H54 (cell line): ENCODE measurements around the gene P2RY14.
A peak's percentile ranks its signal among the peaks of the same experiment; 100 is the strongest.
"Not testable (repeated sequence)": the region's sequence is repeated elsewhere in the genome, so short reads cannot be mapped to it uniquely, and the experiment has no call there.

Source experiments
- DNase-seq: peaks from one replicate; pipeline ENCODE4 v3.0.0; 2011; ENCODE audit warnings: low spot score, mixed read lengths; ENCODE audit not compliant: insufficient read length
- FAIRE-seq: peaks from 3 replicates; lab custom pipeline; 2011; peaks lifted over from hg19 to GRCh38; lab: Jason Lieb, UNC
- POLR2A ChIP-seq: IDR thresholded peaks from 2 replicates; pipeline ENCODE4 v1.6.1; 2011; ENCODE audit warnings: low read depth, mild to moderate bottlenecking, low read length

P2RY14 gene

GRCh38 chr3:151262871-151263525 is 15.3 kb downstream of the P2RY14 start:
- FAIRE-seq (no peak), DNase-seq (no peak)
- TF ChIP-seq POLR2A = no peak

- DNase-seq = no peak
- no peak for TF ChIP-seq POLR2A
- FAIRE-seq = no peak
These were observed 18.7 kb downstream of the P2RY14 start for GRCh38 chr3:151259664-151260063.

- FAIRE-seq (no peak), DNase-seq (no peak)
- TF ChIP-seq POLR2A = no peak
These were observed 21.6 kb downstream of the P2RY14 start for GRCh38 chr3:151256749-151257148.

- no peak for TF ChIP-seq POLR2A
- FAIRE-seq (no peak), DNase-seq (no peak)
These were observed 29.5 kb downstream of the P2RY14 start for GRCh38 chr3:151248772-151249337.

- FAIRE-seq, DNase-seq: not testable (repeated sequence)
These were observed 36.3 kb downstream of the P2RY14 start for GRCh38 chr3:151242006-151242405.

GRCh38 chr3:151236736-151237135 is 41.6 kb downstream of the P2RY14 start:
- FAIRE-seq = no peak
- no peak for TF ChIP-seq POLR2A
- DNase-seq = no peak

- DNase-seq (no peak), FAIRE-seq (no peak)
- no peak for TF ChIP-seq POLR2A
These were observed 42.0 kb downstream of the P2RY14 start for GRCh38 chr3:151236316-151236715.

- no peak for FAIRE-seq
- TF ChIP-seq POLR2A = no peak
- no peak for DNase-seq
These were observed 43.5 kb downstream of the P2RY14 start for GRCh38 chr3:151234825-151235224.

- no peak for FAIRE-seq
- no peak for DNase-seq
- no peak for TF ChIP-seq POLR2A
These were observed 45.4 kb downstream of the P2RY14 start for GRCh38 chr3:151232991-151233390.

- FAIRE-seq, DNase-seq: not testable (repeated sequence)
These were observed 45.9 kb downstream of the P2RY14 start for GRCh38 chr3:151232403-151232802.

- DNase-seq (no peak), FAIRE-seq (no peak)
- TF ChIP-seq POLR2A = no peak
These were observed 47.7 kb downstream of the P2RY14 start for GRCh38 chr3:151230646-151231045.

- no peak for DNase-seq
- no peak for FAIRE-seq
- no peak for TF ChIP-seq POLR2A
These were observed 49.7 kb downstream of the P2RY14 start for GRCh38 chr3:151228666-151229040.

- DNase-seq = peak; percentile 12
- peak; percentile 6 for FAIRE-seq
- no peak for TF ChIP-seq POLR2A
These were observed 50.3 kb downstream of the P2RY14 start for GRCh38 chr3:151227807-151228665.

GRCh38 chr3:151227266-151227806 is 51.0 kb downstream of the P2RY14 start:
- FAIRE-seq (no peak), DNase-seq (peak; percentile 7)
- TF ChIP-seq POLR2A = no peak
